ENCODE measurements around the gene OR2AJ1.

The OR2AJ1 gene

GRCh38 chr1:247933989-247934388 lies 9.3 kb downstream of the OR2AJ1 start:
- DNase-seq (ENCODE audit: low read depth in 1 of 2, low spot score in 1 of 2), result no peak
- Histone ChIP-seq H3K4me3 (replicated peaks; ENCODE audit: insufficient read depth, low read length) (no peak overlapping the region), H3K27ac (replicated peaks) (no peak overlapping the region), H3K27me3 (ENCODE audit: insufficient read depth, poor library complexity, severe bottlenecking) (no peaks in the 10 kb centered on the region)
- TF ChIP-seq GABPA (IDR thresholded peaks at IDR 0.05; ENCODE audit: low read depth) (no peak), CTCF (IDR thresholded peaks at IDR 0.05; ENCODE audit: insufficient read depth, low read length) (no peak), SPI1 (IDR thresholded peaks at IDR 0.05; ENCODE audit: borderline replicate concordance, low read depth) (no peak), REST (IDR thresholded peaks at IDR 0.05; ENCODE audit: insufficient replicate concordance, low read depth) (no peak), POLR2AphosphoS5 (IDR thresholded peaks at IDR 0.05; ENCODE audit: low read depth) (no peak)

- no peak for DNase-seq (ENCODE audit: low read depth in 1 of 2, low spot score in 1 of 2)
- H3K27ac ChIP-seq (replicated peaks), result no peak overlapping the region
- H3K27me3 ChIP-seq (ENCODE audit: insufficient read depth, poor library complexity, severe bottlenecking), result no peaks in the 10 kb centered on the region
- no peak for TF ChIP-seq GABPA (IDR thresholded peaks at IDR 0.05; ENCODE audit: low read depth)
- TF ChIP-seq REST (IDR thresholded peaks at IDR 0.05; ENCODE audit: insufficient replicate concordance, low read depth), result no peak
- TF ChIP-seq SPI1 (IDR thresholded peaks at IDR 0.05; ENCODE audit: borderline replicate concordance, low read depth), result no peak
- TF ChIP-seq CTCF (IDR thresholded peaks at IDR 0.05; ENCODE audit: insufficient read depth, low read length), result no peak
- TF ChIP-seq POLR2AphosphoS5 (IDR thresholded peaks at IDR 0.05; ENCODE audit: low read depth), result no peak
- no peak overlapping the region for H3K4me3 ChIP-seq (replicated peaks; ENCODE audit: insufficient read depth, low read length)
Observed at GRCh38 chr1:247935781-247936180, 11.1 kb downstream of the OR2AJ1 start.

GRCh38 chr1:247936415-247936814 lies 11.7 kb downstream of the OR2AJ1 start:
- no peak for DNase-seq (ENCODE audit: low read depth in 1 of 2, low spot score in 1 of 2)
- no peak for TF ChIP-seq CTCF (IDR thresholded peaks at IDR 0.05; ENCODE audit: insufficient read depth, low read length)
- no peak for TF ChIP-seq POLR2AphosphoS5 (IDR thresholded peaks at IDR 0.05; ENCODE audit: low read depth)
- no peak for TF ChIP-seq REST (IDR thresholded peaks at IDR 0.05; ENCODE audit: insufficient replicate concordance, low read depth)
- no peak for TF ChIP-seq SPI1 (IDR thresholded peaks at IDR 0.05; ENCODE audit: borderline replicate concordance, low read depth)
- TF ChIP-seq GABPA (IDR thresholded peaks at IDR 0.05; ENCODE audit: low read depth), result no peak

More at GRCh38 chr1:247936415-247936814, 11.7 kb downstream of the OR2AJ1 start:
- Histone ChIP-seq H3K27me3 (ENCODE audit: insufficient read depth, poor library complexity, severe bottlenecking) (no peaks in the 10 kb centered on the region), H3K27ac (replicated peaks) (no peak overlapping the region), H3K4me3 (replicated peaks; ENCODE audit: insufficient read depth, low read length) (no peak overlapping the region)

All from HL-60 (cell line).